IPS DF 6.9 (cell line): ENCODE results near the gene TMEFF1.
"Not testable (repeated sequence)": the region's sequence is repeated elsewhere in the genome, so short reads cannot be mapped to it uniquely, and the experiment has no call there.

Source experiments
- DNase-seq: peaks from one replicate; pipeline ENCODE4 v3.0.0-alpha.2; 2013; ENCODE audit warnings: low read depth, low spot score
- H3K27ac ChIP-seq: one replicate; pipeline ENCODE4 v1.5.1; 2013; ENCODE audit warnings: low read length, control low read depth
- H3K27me3 ChIP-seq: 2 replicates; pipeline ENCODE4 v1.6.1; 2013; ENCODE audit warnings: mild to moderate bottlenecking, low read length; ENCODE audit not compliant: control insufficient read depth, insufficient read depth
- H3K36me3 ChIP-seq: 2 replicates; pipeline ENCODE4 v1.6.1; 2013; ENCODE audit warnings: low read length; ENCODE audit not compliant: control insufficient read depth, insufficient read depth
- H3K4me1 ChIP-seq: 2 replicates; pipeline ENCODE4 v1.6.1; 2013; ENCODE audit warnings: low read length; ENCODE audit not compliant: control insufficient read depth, insufficient read depth
- H3K4me3 ChIP-seq: 2 replicates; pipeline ENCODE4 v1.5.1; 2013; ENCODE audit warnings: mild to moderate bottlenecking, low read length
- H3K9me3 ChIP-seq: 2 replicates; pipeline ENCODE4 v1.6.1; 2013; ENCODE audit warnings: low read length, inconsistent platforms; ENCODE audit not compliant: control insufficient read depth, insufficient read depth
- WGBS: extraction: QIAGEN DNeasy Blood & Tissue Kit; methylation state at CpG from one replicate; pipeline ENCODE4 v1.1.7; 2013; ENCODE audit warnings: mixed read lengths, missing lambda C conversion rate; ENCODE audit not compliant: insufficient read length, insufficient coverage; 5-methylcytosine and 5-hydroxymethylcytosine counted together

Gene TMEFF1

GRCh38 chr9:100489836-100490235 is 16.9 kb downstream of the TMEFF1 start:
- H3K36me3 ChIP-seq = no peaks in the 10 kb centered on the region
- no peaks in the 10 kb centered on the region for H3K9me3 ChIP-seq
- no peaks in the 10 kb centered on the region for H3K27me3 ChIP-seq
- H3K4me1 ChIP-seq = peaks cover 2% of the 10 kb centered on the region; the same call in 1 of the 2 replicates
- H3K27ac ChIP-seq = no peak overlapping the region
- no CpG with 5 or more reads among the region's 4 CpGs for WGBS
- no peak overlapping the region for H3K4me3 ChIP-seq
- no peak for DNase-seq

DNA sequence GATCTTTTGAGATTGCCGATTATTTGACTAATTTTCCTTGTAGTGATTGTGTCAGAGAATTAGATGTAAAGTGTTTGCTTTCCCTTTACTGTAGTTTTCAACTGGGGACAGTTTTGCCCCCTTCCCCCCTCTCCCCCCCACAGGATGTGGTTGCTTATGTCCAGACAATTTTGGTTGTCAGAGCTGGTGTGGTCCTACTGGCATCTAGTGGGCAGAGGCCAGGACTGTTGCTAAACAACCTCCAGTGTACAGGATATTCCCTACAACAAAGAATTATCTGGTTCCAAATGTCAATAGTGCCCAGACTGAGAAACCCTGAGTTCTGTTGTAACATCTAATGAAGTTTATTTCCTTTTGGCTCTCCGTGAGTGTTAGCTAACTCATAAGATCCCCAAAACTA is 20.0 kb downstream of the TMEFF1 start:
- no CpG with 5 or more reads among the region's 2 CpGs for whole genome bisulfite sequencing
- peaks cover 5% of the 10 kb centered on the region; the same call in 1 of the 2 replicates for H3K4me1 ChIP-seq
- H3K36me3 ChIP-seq = no peaks in the 10 kb centered on the region
- no peak for DNase-seq
- no peaks in the 10 kb centered on the region for H3K27me3 ChIP-seq
- H3K4me3 ChIP-seq = no peak overlapping the region
- no peak overlapping the region for H3K27ac ChIP-seq
- no peaks in the 10 kb centered on the region for H3K9me3 ChIP-seq

DNA sequence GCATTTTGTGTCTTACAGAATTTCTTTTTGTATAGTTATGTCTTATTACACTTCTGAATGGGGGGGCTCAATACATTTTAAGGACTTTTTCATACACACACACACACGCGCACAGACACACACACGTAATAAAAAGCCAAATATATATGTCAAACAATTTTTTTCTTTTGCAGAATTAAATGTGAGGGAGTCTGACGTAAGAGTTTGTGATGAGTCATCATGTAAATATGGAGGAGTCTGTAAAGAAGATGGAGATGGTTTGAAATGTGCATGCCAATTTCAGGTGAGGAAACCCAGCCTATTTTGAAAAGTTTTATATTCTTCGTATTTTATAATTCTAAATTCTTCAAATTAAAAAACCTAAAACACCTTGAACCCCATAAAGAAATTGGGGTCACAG is 25.6 kb downstream of the TMEFF1 start:
- Histone ChIP-seq H3K4me1 (peaks cover 2% of the 10 kb centered on the region), H3K4me3 (no peak overlapping the region), H3K9me3 (no peaks in the 10 kb centered on the region), H3K27ac (no peak overlapping the region), H3K36me3 (no peaks in the 10 kb centered on the region), H3K27me3 (no peaks in the 10 kb centered on the region)
- WGBS = 100% methylated on average over 1 of the region's 5 CpGs
- DNase-seq = no peak

- Histone ChIP-seq H3K4me3 (no peak overlapping the region), H3K36me3 (no peaks in the 10 kb centered on the region), H3K27ac (no peak overlapping the region), H3K9me3 (no peaks in the 10 kb centered on the region), H3K4me1 (peaks cover 2% of the 10 kb centered on the region), H3K27me3 (no peaks in the 10 kb centered on the region)
- WGBS = no CpG with 5 or more reads among the region's 4 CpGs
- no peak for DNase-seq
Measured at GRCh38 chr9:100499460-100499859, 26.5 kb downstream of the TMEFF1 start.

DNA sequence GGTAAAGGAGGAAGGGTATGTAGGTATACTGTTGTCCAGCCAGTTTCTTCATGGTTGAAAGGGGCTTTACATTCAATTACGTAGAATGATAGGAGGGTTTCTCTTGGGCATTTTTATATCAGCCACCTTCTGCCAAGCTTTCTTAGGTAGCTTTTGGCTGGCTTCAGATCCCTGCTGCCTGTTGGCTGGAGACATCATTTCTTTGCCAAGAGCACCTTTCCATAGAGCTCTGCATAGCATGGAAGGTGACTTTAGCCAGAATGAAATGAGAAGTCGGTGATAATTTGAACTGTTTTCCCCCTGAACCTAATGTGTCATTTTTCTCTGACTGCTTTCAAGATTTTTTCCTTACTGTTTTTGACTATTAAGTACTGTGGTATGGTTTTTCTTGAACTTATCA is 26.9 kb downstream of the TMEFF1 start:
- no CpG with 5 or more reads among the region's 2 CpGs for WGBS
- H3K4me1 ChIP-seq = peaks cover 2% of the 10 kb centered on the region
- no peaks in the 10 kb centered on the region for H3K27me3 ChIP-seq
- H3K27ac ChIP-seq = no peak overlapping the region
- DNase-seq = no peak
- no peaks in the 10 kb centered on the region for H3K36me3 ChIP-seq
- H3K4me3 ChIP-seq = no peak overlapping the region
- no peaks in the 10 kb centered on the region for H3K9me3 ChIP-seq

GRCh38 chr9:100505564-100506159 is 32.7 kb downstream of the TMEFF1 start:
- Histone ChIP-seq H3K36me3 (no peaks in the 10 kb centered on the region; the same call in 1 of the 2 replicates), H3K4me1 (no peaks in the 10 kb centered on the region), H3K9me3 (no peaks in the 10 kb centered on the region), H3K4me3 (no peak overlapping the region), H3K27ac (no peak overlapping the region), H3K27me3 (no peaks in the 10 kb centered on the region)
- DNase-seq = peak; percentile 84
- 100% methylated on average over 1 of the region's 4 CpGs for WGBS

- H3K4me1 ChIP-seq, H3K27me3 ChIP-seq, H3K27ac ChIP-seq, H3K4me3 ChIP-seq, H3K9me3 ChIP-seq, H3K36me3 ChIP-seq, DNase-seq: not testable (repeated sequence)
Measured at GRCh38 chr9:100507350-100507749, 34.4 kb downstream of the TMEFF1 start.

DNA sequence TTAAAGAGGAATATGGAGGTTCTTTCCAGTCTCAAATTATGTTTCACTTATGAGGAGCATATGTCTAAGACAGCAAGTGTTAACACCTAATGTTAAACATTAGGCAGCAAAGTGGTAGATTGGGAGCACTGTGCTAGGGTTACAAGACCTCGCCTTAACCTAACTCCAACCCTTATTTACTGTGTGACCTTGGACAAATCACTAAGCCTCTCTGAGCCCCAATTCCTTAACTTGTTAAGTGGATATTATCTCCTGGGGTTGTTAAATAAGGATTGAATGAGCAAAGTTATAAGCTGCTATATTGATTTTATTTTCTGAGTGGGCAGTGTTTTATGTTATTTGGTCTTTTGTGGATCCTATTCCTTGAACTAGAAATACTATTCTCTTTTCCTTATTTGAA is 38.3 kb downstream of the TMEFF1 start:
- DNase-seq = no peak
- Histone ChIP-seq H3K36me3 (no peaks in the 10 kb centered on the region; the same call in 1 of the 2 replicates), H3K27ac (no peak overlapping the region), H3K4me3 (no peak overlapping the region), H3K4me1 (no peaks in the 10 kb centered on the region), H3K27me3 (no peaks in the 10 kb centered on the region), H3K9me3 (no peaks in the 10 kb centered on the region)
- no CpG with 5 or more reads among the region's 1 CpG for WGBS

GRCh38 chr9:100515578-100516494 is 42.9 kb downstream of the TMEFF1 start:
- DNase-seq = no peak
- no peaks in the 10 kb centered on the region; the same call in 1 of the 2 replicates for H3K36me3 ChIP-seq
- no peak overlapping the region for H3K4me3 ChIP-seq
- no CpG with 5 or more reads among the region's 6 CpGs for WGBS
- no peaks in the 10 kb centered on the region for H3K9me3 ChIP-seq
- no peaks in the 10 kb centered on the region for H3K27me3 ChIP-seq
- no peaks in the 10 kb centered on the region; the same call in 1 of the 2 replicates for H3K4me1 ChIP-seq
- no peak overlapping the region for H3K27ac ChIP-seq

- DNase-seq = no peak
- WGBS = no CpG with 5 or more reads among the region's 3 CpGs
- Histone ChIP-seq H3K36me3 (peaks cover 3% of the 10 kb centered on the region; the same call in 1 of the 2 replicates), H3K9me3 (no peaks in the 10 kb centered on the region), H3K27me3 (no peaks in the 10 kb centered on the region), H3K27ac (no peak overlapping the region), H3K4me3 (no peak overlapping the region), H3K4me1 (no peaks in the 10 kb centered on the region; the same call in 1 of the 2 replicates)
Measured at GRCh38 chr9:100521282-100521681, 48.3 kb downstream of the TMEFF1 start.
